ENCODE data around the gene OR51E1.

The OR51E1 gene

GRCh38 chr11:4643682-4644081, at the start of gene OR51E1:
Gene OR51E1, plus strand, starts transcription at chr11:4643982. Its CDS starts 8,545 bp downstream, at chr11:4652527.
- no peak for TF ChIP-seq GATA2 (IDR thresholded peaks at IDR 0.05; ENCODE audit: low read depth, low read length)
- no peak for TF ChIP-seq GATA3 (IDR thresholded peaks at IDR 0.05; ENCODE audit: low read depth, low read length)

GRCh38 chr11:4605057-4605456, 38.7 kb upstream of the OR51E1 start:
- TF ChIP-seq GATA2 (IDR thresholded peaks at IDR 0.05; ENCODE audit: low read depth, low read length) (no peak), GATA3 (IDR thresholded peaks at IDR 0.05; ENCODE audit: low read depth, low read length) (no peak)

- no peak for TF ChIP-seq GATA2 (IDR thresholded peaks at IDR 0.05; ENCODE audit: low read depth, low read length)
- no peak for TF ChIP-seq GATA3 (IDR thresholded peaks at IDR 0.05; ENCODE audit: low read depth, low read length)
Measured at GRCh38 chr11:4606231-4607015, 37.4 kb upstream of the OR51E1 start.

- TF ChIP-seq GATA2 (IDR thresholded peaks at IDR 0.05; ENCODE audit: low read depth, low read length) = no peak
- no peak for TF ChIP-seq GATA3 (IDR thresholded peaks at IDR 0.05; ENCODE audit: low read depth, low read length)
Measured at GRCh38 chr11:4607096-4607495, 36.7 kb upstream of the OR51E1 start.

GRCh38 chr11:4607781-4608666, 35.8 kb upstream of the OR51E1 start, which contains the start of gene TRIM68:
Gene TRIM68, minus strand, starts transcription at chr11:4608231. Its CDS starts 2,727 bp downstream, at chr11:4605504.
- TF ChIP-seq GATA2 (IDR thresholded peaks at IDR 0.05; ENCODE audit: low read depth, low read length) (no peak; the same call in 1 of the 2 replicates), GATA3 (IDR thresholded peaks at IDR 0.05; ENCODE audit: low read depth, low read length) (no peak)

GRCh38 chr11:4610258-4610935, 33.4 kb upstream of the OR51E1 start:
- TF ChIP-seq GATA2 (IDR thresholded peaks at IDR 0.05; ENCODE audit: low read depth, low read length) = no peak
- no peak for TF ChIP-seq GATA3 (IDR thresholded peaks at IDR 0.05; ENCODE audit: low read depth, low read length)

GRCh38 chr11:4611986-4612385, 31.8 kb upstream of the OR51E1 start:
- no peak for TF ChIP-seq GATA3 (IDR thresholded peaks at IDR 0.05; ENCODE audit: low read depth, low read length)
- no peak for TF ChIP-seq GATA2 (IDR thresholded peaks at IDR 0.05; ENCODE audit: low read depth, low read length)

- TF ChIP-seq GATA2 (IDR thresholded peaks at IDR 0.05; ENCODE audit: low read depth, low read length) = no peak
- no peak for TF ChIP-seq GATA3 (IDR thresholded peaks at IDR 0.05; ENCODE audit: low read depth, low read length)
Measured at GRCh38 chr11:4615856-4616444, 27.8 kb upstream of the OR51E1 start.

- TF ChIP-seq GATA2 (IDR thresholded peaks at IDR 0.05; ENCODE audit: low read depth, low read length) (no peak), GATA3 (IDR thresholded peaks at IDR 0.05; ENCODE audit: low read depth, low read length) (no peak)
Measured at GRCh38 chr11:4619514-4619913, 24.3 kb upstream of the OR51E1 start.

GRCh38 chr11:4626207-4627099, 17.3 kb upstream of the OR51E1 start:
- TF ChIP-seq GATA3 (IDR thresholded peaks at IDR 0.05; ENCODE audit: low read depth, low read length) = no peak
- TF ChIP-seq GATA2 (IDR thresholded peaks at IDR 0.05; ENCODE audit: low read depth, low read length) = no peak

GRCh38 chr11:4636136-4636535, 7.6 kb upstream of the OR51E1 start:
- TF ChIP-seq GATA3 (IDR thresholded peaks at IDR 0.05; ENCODE audit: low read depth, low read length) (no peak), GATA2 (IDR thresholded peaks at IDR 0.05; ENCODE audit: low read depth, low read length) (no peak)

- no peak for TF ChIP-seq GATA3 (IDR thresholded peaks at IDR 0.05; ENCODE audit: low read depth, low read length)
- TF ChIP-seq GATA2 (IDR thresholded peaks at IDR 0.05; ENCODE audit: low read depth, low read length) = no peak
Measured at GRCh38 chr11:4636962-4637661, 6.7 kb upstream of the OR51E1 start, which contains the start of gene OR51D1. Gene OR51D1, plus strand, starts transcription at chr11:4637477. Its CDS starts 2,314 bp downstream, at chr11:4639791.

Data from SH-SY5Y (cell line).